Stimulated activated naive CD8-positive, alpha-beta T cell treated with anti-CD3 and anti-CD28 coated beads, Interleukin-15, Interleukin-2, amounts not matched to agents 100 U/mL and 50 U/mL, for 24 hours (primary cell): ENCODE data around the gene DDX54.
"Not testable (repeated sequence)": the region's sequence is repeated elsewhere in the genome, so short reads cannot be mapped to it uniquely, and the experiment has no call there.

Experiments
- ATAC-seq: fragments of 150-1000 bp; cut with Tn5 transposase; one replicate; pipeline ENCODE4 v1.10.0; 2021
- DNase-seq: peaks from one replicate; pipeline ENCODE4 v3.0.0; 2021

The DDX54 gene

GRCh38 chr12:113220593-113221180 is 35.4 kb upstream of the DDX54 start:
- DNase-seq (no peak), ATAC-seq (no peak)

GRCh38 chr12:113216027-113216426 is 30.7 kb upstream of the DDX54 start:
- DNase-seq: no peak

GRCh38 chr12:113214895-113215400 is 29.7 kb upstream of the DDX54 start:
- ATAC-seq (peak; percentile 52), DNase-seq (peak; percentile 14)

More at GRCh38 chr12:113216027-113216426, 30.7 kb upstream of the DDX54 start:
- ATAC-seq: no peak

- no peak for ATAC-seq
Observed at GRCh38 chr12:113211160-113211559, 25.9 kb upstream of the DDX54 start.

GRCh38 chr12:113208041-113208934 is 23.0 kb upstream of the DDX54 start:
- DNase-seq (peak; percentile 71), ATAC-seq (peak; percentile 89)

More at GRCh38 chr12:113211160-113211559, 25.9 kb upstream of the DDX54 start:
- DNase-seq: no peak

- ATAC-seq (no peak), DNase-seq (no peak)
Observed at GRCh38 chr12:113207613-113208040, 22.3 kb upstream of the DDX54 start.

GRCh38 chr12:113206802-113207201 is 21.5 kb upstream of the DDX54 start:
- DNase-seq, ATAC-seq: not testable (repeated sequence)

- ATAC-seq: no peak
- no peak for DNase-seq
Observed at GRCh38 chr12:113204804-113205203, 19.5 kb upstream of the DDX54 start.

GRCh38 chr12:113203852-113204760 is 18.8 kb upstream of the DDX54 start:
- no peak for ATAC-seq
- no peak for DNase-seq

- DNase-seq (no peak), ATAC-seq (no peak)
Observed at GRCh38 chr12:113202300-113203075, 17.2 kb upstream of the DDX54 start.

- no peak for DNase-seq
- ATAC-seq: no peak
Observed at GRCh38 chr12:113201187-113202177, 16.2 kb upstream of the DDX54 start.

- DNase-seq: no peak
- no peak for ATAC-seq
Observed at GRCh38 chr12:113200021-113200797, 14.9 kb upstream of the DDX54 start.

- no peak for DNase-seq
Observed at GRCh38 chr12:113198296-113198695, 13.0 kb upstream of the DDX54 start.

GRCh38 chr12:113197518-113198077 is 12.3 kb upstream of the DDX54 start:
- no peak for DNase-seq
- ATAC-seq: no peak

More at GRCh38 chr12:113198296-113198695, 13.0 kb upstream of the DDX54 start:
- ATAC-seq: no peak

GRCh38 chr12:113196990-113197389 is 11.7 kb upstream of the DDX54 start:
- DNase-seq (peak; percentile 59), ATAC-seq (peak; percentile 94)

- no peak for ATAC-seq
- DNase-seq: no peak
Observed at GRCh38 chr12:113196582-113196981, 11.3 kb upstream of the DDX54 start.

GRCh38 chr12:113195598-113195997 is 10.3 kb upstream of the DDX54 start:
- ATAC-seq (no peak), DNase-seq (no peak)

GRCh38 chr12:113194971-113195391 is 9.7 kb upstream of the DDX54 start:
- no peak for DNase-seq
- ATAC-seq: no peak

- no peak for ATAC-seq
- DNase-seq: no peak
Observed at GRCh38 chr12:113191227-113191626, 5.9 kb upstream of the DDX54 start.
